H1 (cell line): ENCODE results near the gene ZBTB16. TPM values are rescaled to one million over a fixed set of nuclear protein-coding genes. Genes with fewer than 3 reads are reported as not detected.

Source experiments
- CTCF ChIA-PET: fragments of 300-600 bp; sonication (Branson Sonifier 250); formaldehyde crosslinking; loops from one replicate; lab custom pipeline; 2021; ENCODE audit not compliant: partially characterized antibody; lab: Charles Lee
- POLR2A ChIA-PET: fragments of 300-600 bp; sonication (Branson Sonifier 250); formaldehyde crosslinking; loops from one replicate; lab custom pipeline; 2021; ENCODE audit warnings: inconsistent platforms; ENCODE audit not compliant: partially characterized antibody; lab: Charles Lee
- DNase-seq, 2 experiments: peaks; one replicate each; pipeline versions ENCODE4 v3.0.0 to v3.0.0-alpha.2; 2010 to 2022; ENCODE audit warnings: low spot score in 2 of 2, low read depth in 1 of 2, mixed read lengths in 1 of 2
- FAIRE-seq: peaks from 2 replicates; lab custom pipeline; 2011; peaks lifted over from hg19 to GRCh38; lab: Jason Lieb, UNC
- H2AFZ ChIP-seq: 2 replicates; pipeline ENCODE4 v1.8.1; 2012; ENCODE audit warnings: low read length, inconsistent platforms
- H2AK5ac ChIP-seq: 2 replicates; pipeline ENCODE4 v1.6.1; 2013; ENCODE audit warnings: low read depth, low read length
- H2BK120ac ChIP-seq: replicated peaks from 2 replicates; pipeline ENCODE3; 2013; ENCODE audit warnings: low read depth, low read length, inconsistent platforms
- H2BK12ac ChIP-seq: 2 replicates; pipeline ENCODE4 v1.6.1; 2013; ENCODE audit warnings: low read depth, low read length
- H2BK15ac ChIP-seq: 2 replicates; pipeline ENCODE4 v1.6.1; 2013; ENCODE audit warnings: low read length
- H2BK20ac ChIP-seq: 2 replicates; pipeline ENCODE4 v1.6.1; 2013; ENCODE audit warnings: low read length
- H2BK5ac ChIP-seq: 2 replicates; pipeline ENCODE4 v1.6.1; 2013; ENCODE audit warnings: low read depth, low read length
- H3K14ac ChIP-seq: 2 replicates; pipeline ENCODE4 v1.6.1; 2013; ENCODE audit warnings: inconsistent platforms; ENCODE audit not compliant: insufficient read length
- H3K18ac ChIP-seq: 2 replicates; pipeline ENCODE4 v1.6.1; 2013; ENCODE audit warnings: low read length; ENCODE audit errors: extremely low read depth
- H3K23ac ChIP-seq: 2 replicates; pipeline ENCODE4 v1.6.1; 2013; ENCODE audit warnings: inconsistent platforms; ENCODE audit not compliant: insufficient read length
- H3K23me2 ChIP-seq: 2 replicates; pipeline ENCODE4 v1.6.1; 2013; ENCODE audit warnings: low read depth, low read length
- H3K27ac ChIP-seq: 2 replicates; pipeline ENCODE4 v1.6.1; 2011; ENCODE audit warnings: low read depth, low read length, inconsistent platforms
- H3K27me3 ChIP-seq, 4 experiments: replicated peaks in 1 of 4; 1 replicate in 1 of 4; 2 replicates in 3 of 4; pipeline versions ENCODE4 v1.6.1 to v1.8.1; 2011 to 2013; ENCODE audit warnings: low read length in 3 of 4, mild to moderate bottlenecking in 3 of 4, inconsistent platforms in 2 of 4, mixed read lengths in 2 of 4, moderate library complexity in 1 of 4; ENCODE audit not compliant: control insufficient read depth in 3 of 4, insufficient read depth in 3 of 4; ENCODE audit errors: extremely low read depth in 1 of 4
- H3K36me3 ChIP-seq, 4 experiments: 2 replicates each; pipeline versions ENCODE4 v1.6.1 to v1.8.1; 2011 to 2013; ENCODE audit warnings: mild to moderate bottlenecking in 4 of 4, low read length in 3 of 4, moderate library complexity in 2 of 4, control low read depth in 1 of 4, inconsistent platforms in 1 of 4; ENCODE audit not compliant: insufficient read depth in 4 of 4, control insufficient read depth in 2 of 4
- H3K4ac ChIP-seq: replicated peaks from 2 replicates; pipeline ENCODE3; 2013; ENCODE audit warnings: low read length, low read depth, mixed read lengths, inconsistent platforms; ENCODE audit not compliant: insufficient read length
- H3K4me1 ChIP-seq, 4 experiments: replicated peaks in 1 of 4; 1 replicate in 1 of 4; 2 replicates in 3 of 4; pipeline versions ENCODE4 v1.6.1 to v1.8.1; 2011 to 2013; ENCODE audit warnings: low read length in 3 of 4, inconsistent platforms in 2 of 4, mixed read lengths in 1 of 4; ENCODE audit not compliant: insufficient read depth in 4 of 4, control insufficient read depth in 3 of 4
- H3K4me2 ChIP-seq, 2 experiments: 2 replicates each; pipeline versions ENCODE4 v1.6.1 to v1.8.1; 2011 to 2013; ENCODE audit warnings: low read depth in 2 of 2, low read length in 2 of 2, control low read depth in 1 of 2, inconsistent platforms in 1 of 2, mild to moderate bottlenecking in 1 of 2; ENCODE audit not compliant: insufficient read depth in 1 of 2
- H3K4me3 ChIP-seq, 4 experiments: fragments of 200-600, 300-600 bp in 1 of 4; sonication (generic), shearing (Covaris generic), sonication (Bioruptor Twin) in 1 of 4; 2 replicates each; pipeline versions ENCODE4 v1.5.1 to v1.8.1; 2011 to 2016; ENCODE audit warnings: low read length in 4 of 4, low read depth in 3 of 4, control low read depth in 2 of 4, inconsistent platforms in 2 of 4, mild to moderate bottlenecking in 2 of 4, mixed read lengths in 1 of 4, moderate library complexity in 1 of 4; ENCODE audit not compliant: insufficient read depth in 2 of 4; ENCODE audit errors: extremely low read depth in 1 of 4
- H3K56ac ChIP-seq: replicated peaks from 2 replicates; pipeline ENCODE3; 2013; ENCODE audit warnings: low read depth, mild to moderate bottlenecking, mixed read lengths, low read length, inconsistent platforms; ENCODE audit not compliant: insufficient read length
- H3K79me1 ChIP-seq: 2 replicates; pipeline ENCODE4 v1.6.1; 2013; ENCODE audit warnings: low read depth, low read length, control low read depth
- H3K79me2 ChIP-seq, 2 experiments: 2 replicates each; pipeline versions ENCODE4 v1.6.1 to v1.8.1; 2012 to 2013; ENCODE audit warnings: low read length in 2 of 2, mild to moderate bottlenecking in 2 of 2, inconsistent platforms in 1 of 2; ENCODE audit not compliant: insufficient read depth in 2 of 2, control insufficient read depth in 1 of 2
- H3K9ac ChIP-seq, 4 experiments: replicated peaks in 1 of 4; 1 replicate in 1 of 4; 2 replicates in 3 of 4; pipeline versions ENCODE4 v1.6.1 to v1.8.1; 2011 to 2013; ENCODE audit warnings: low read depth in 3 of 4, low read length in 3 of 4, control low read depth in 2 of 4, mild to moderate bottlenecking in 2 of 4, moderate library complexity in 2 of 4, inconsistent platforms in 1 of 4; ENCODE audit errors: extremely low read depth in 1 of 4
- H3K9me3 ChIP-seq, 2 experiments: 2 replicates each; pipeline versions ENCODE4 v1.6.1 to v1.8.1; 2012 to 2013; ENCODE audit warnings: mild to moderate bottlenecking in 2 of 2, moderate library complexity in 2 of 2, control low read depth in 1 of 2, inconsistent platforms in 1 of 2, low read depth in 1 of 2, low read length in 1 of 2, mixed read lengths in 1 of 2; ENCODE audit not compliant: insufficient read depth in 2 of 2
- H4K20me1 ChIP-seq, 2 experiments: replicated peaks in 1 of 2; 2 replicates each; pipeline versions ENCODE3 to v1.8.1; 2011 to 2013; ENCODE audit warnings: inconsistent platforms in 2 of 2, low read length in 2 of 2, mild to moderate bottlenecking in 1 of 2; ENCODE audit not compliant: insufficient read depth in 2 of 2, control insufficient read depth in 1 of 2
- H4K5ac ChIP-seq: 2 replicates; pipeline ENCODE4 v1.6.1; 2013; ENCODE audit warnings: low read length, low read depth, mixed read lengths, inconsistent platforms; ENCODE audit not compliant: insufficient read length
- H4K8ac ChIP-seq: 2 replicates; pipeline ENCODE4 v1.8.0; 2013; ENCODE audit warnings: mild to moderate bottlenecking, moderate library complexity, low read length, inconsistent platforms; ENCODE audit not compliant: insufficient read depth; ENCODE audit errors: extremely low read depth
- H4K91ac ChIP-seq: replicated peaks from 2 replicates; pipeline ENCODE3; 2013; ENCODE audit warnings: low read length, mixed read lengths, inconsistent platforms; ENCODE audit not compliant: insufficient read length
- CBX8 ChIP-seq: fragments of 300-800, 300-1000 bp; sonication (generic); IDR thresholded peaks from 2 replicates; pipeline ENCODE4 v1.7.1; 2016; ENCODE audit warnings: low read depth, low read length, borderline replicate concordance
- CEBPB ChIP-seq: IDR thresholded peaks from 2 replicates; pipeline ENCODE4 v1.6.1; 2012; ENCODE audit warnings: low read depth, low read length
- RFX5 ChIP-seq: IDR thresholded peaks from 2 replicates; pipeline ENCODE4 v1.6.1; 2011; ENCODE audit warnings: low read depth, low read length, improper control_type of control experiment, borderline replicate concordance
- SP1 ChIP-seq: IDR thresholded peaks from 2 replicates; pipeline ENCODE4 v1.6.1; 2011; ENCODE audit warnings: low read depth, low read length
- TBP ChIP-seq: IDR thresholded peaks from 2 replicates; pipeline ENCODE4 v1.6.1; 2011; ENCODE audit warnings: low read depth, low read length, improper control_type of control experiment
- WGBS, 2 experiments: shearing (Covaris generic) in 1 of 2; methylation state at CpG; one replicate each; pipeline versions ENCODE4 v1.1.6 to v1.1.7; 2013 to 2015; ENCODE audit warnings: low lambda C conversion rate in 2 of 2, mixed read lengths in 2 of 2, inconsistent platforms in 1 of 2, low coverage in 1 of 2, missing lambda C conversion rate in 1 of 2; ENCODE audit not compliant: insufficient replicate concordance in 2 of 2, insufficient coverage in 1 of 2, insufficient read length in 1 of 2; ENCODE audit errors: extremely low coverage in 1 of 2, missing lambda C conversion rate in 1 of 2; 5-methylcytosine and 5-hydroxymethylcytosine counted together
- polyA plus RNA-seq, 7 experiments: library from polyadenylated mRNA; depleted of rRNA in 3 of 7; stranded (reverse) in 5 of 7; unstranded in 2 of 7; fragments of >200 nt in 5 of 7; fragments of 200-250 nt in 2 of 7; gene quantifications; 1 replicate in 5 of 7; 2 replicates in 1 of 7; 4 replicates in 1 of 7; pipeline versions ENCODE4 v1.2.1 to v1.2.3, GENCODE V29; 2011 to 2013; ENCODE audit warnings: missing spikeins in 2 of 7, mixed read lengths in 2 of 7
- total RNA-seq: library from RNA; stranded (reverse); fragmentation: NEBNext Ultra II Directional; extraction: Animal tissue kit (Norgen Biotek cat#: 25700); gene quantifications from 2 replicates; pipeline ENCODE4 v1.2.1, GENCODE V29; 2021
- TF ChIP-seq, protein P1 (sequence below): IDR thresholded peaks from 2 replicates; pipeline ENCODE4 v1.6.1; 2011; ENCODE audit warnings: low read depth, mild to moderate bottlenecking, low read length; ENCODE audit not compliant: insufficient read depth

The ZBTB16 gene
- total and polyA plus RNA-seq, 2 of the 8 experiments (the other 6 are each of a cell fraction or from before 2014, with no cell fraction given): 0.12 to 0.61 TPM

DNA sequence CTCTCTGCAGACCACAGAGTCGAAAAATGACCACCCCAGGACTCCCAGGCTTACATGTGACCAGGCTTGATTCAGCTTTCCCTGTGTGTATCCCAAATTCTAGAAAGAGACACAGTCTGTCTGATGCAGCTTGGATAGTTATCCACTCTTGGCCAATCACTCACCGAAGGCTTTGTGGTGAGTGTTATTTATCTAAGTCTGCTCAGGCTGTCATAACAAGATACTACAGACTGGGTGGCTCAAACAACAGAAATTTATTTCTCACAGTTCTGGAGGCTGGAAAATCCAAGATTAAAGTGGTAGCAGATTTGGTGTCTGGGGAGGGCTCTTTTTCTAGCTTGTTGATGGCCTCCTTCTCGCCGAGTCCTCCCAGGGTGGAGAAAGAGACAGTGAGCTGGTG lies 63.2 kb downstream of the ZBTB16 start:
- H3K9me3 ChIP-seq: no peaks in the 10 kb centered on the region
- H3K79me2 ChIP-seq: no peaks in the 10 kb centered on the region
- no peak overlapping the region for H3K56ac ChIP-seq
- H2AFZ ChIP-seq: no peak overlapping the region
- H3K36me3 ChIP-seq: no peaks in the 10 kb centered on the region
- H3K23me2 ChIP-seq: no peaks in the 10 kb centered on the region
- H2BK15ac ChIP-seq: no peak overlapping the region
- H2AK5ac ChIP-seq: no peak overlapping the region
- no peaks in the 10 kb centered on the region for H3K79me1 ChIP-seq
- H3K9ac ChIP-seq: no peak overlapping the region
- no peak overlapping the region for H3K4ac ChIP-seq
- H4K8ac ChIP-seq: no peak overlapping the region
- no peaks in the 10 kb centered on the region for H3K4me1 ChIP-seq
- H4K91ac ChIP-seq: no peak overlapping the region
- ChIA-PET POLR2A (no interaction called here), CTCF (interaction anchor here (0.9 kb wide), 1 partner anchor 82 kb away, joined by 5 read pairs; no protein-coding TSS in a partner anchor)
- H3K4me2 ChIP-seq: no peak overlapping the region
- no peak overlapping the region for H2BK120ac ChIP-seq
- no peak overlapping the region for H3K14ac ChIP-seq
- H2BK12ac ChIP-seq: no peak overlapping the region
- FAIRE-seq (no peak), DNase-seq (no peak)
- 92% methylated on average over 4 of the region's 4 CpGs; no CpG with 5 or more reads in 1 of the 2 experiments for WGBS, 2 experiments
- no peak overlapping the region for H2BK5ac ChIP-seq
- no peak overlapping the region for H3K18ac ChIP-seq
- no peak overlapping the region for H3K23ac ChIP-seq
- H3K4me3 ChIP-seq: no peak overlapping the region
- H4K20me1 ChIP-seq: no peaks in the 10 kb centered on the region
- no peaks in the 10 kb centered on the region for H3K27me3 ChIP-seq
- H3K27ac ChIP-seq: no peak overlapping the region
- H4K5ac ChIP-seq: no peak overlapping the region
- H2BK20ac ChIP-seq: no peak overlapping the region
- no peak for TF ChIP-seq CEBPB
- TF ChIP-seq RFX5: no peak
- TF ChIP-seq, protein P1, sequence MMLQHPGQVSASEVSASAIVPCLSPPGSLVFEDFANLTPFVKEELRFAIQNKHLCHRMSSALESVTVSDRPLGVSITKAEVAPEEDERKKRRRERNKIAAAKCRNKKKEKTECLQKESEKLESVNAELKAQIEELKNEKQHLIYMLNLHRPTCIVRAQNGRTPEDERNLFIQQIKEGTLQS: no peak
- TF ChIP-seq CBX8: no peak
- no peak for TF ChIP-seq TBP
- no peak for TF ChIP-seq SP1
